Measurements from ENCODE around the gene SAMD15.

- TF ChIP-seq CTCF (IDR thresholded peaks at IDR 0.05; ENCODE audit: low read length) = no peak
- TF ChIP-seq EZH2 (optimal IDR thresholded peaks at IDR 0.05; ENCODE audit: low read depth, low read length) = no peak
- no peak for TF ChIP-seq EZH2phosphoT487 (IDR thresholded peaks at IDR 0.05; ENCODE audit: low read length)
Measured at GRCh38 chr14:77375973-77376770, 1.0 kb upstream of the SAMD15 start.

All from MM.1S (cell line).